ENCODE data around the gene IL16.

GRCh38 chr15:81288040-81288439 is 91.4 kb downstream of the IL16 start:
- TF ChIP-seq CTCF (IDR thresholded peaks at IDR 0.05), result no peak
- TF ChIP-seq POLR2A (IDR thresholded peaks at IDR 0.05), result no peak
